HCT116 (cell line): ENCODE data around the gene ADM5. TPM values are rescaled to one million over a fixed set of nuclear protein-coding genes. Genes with fewer than 3 reads are reported as not detected.

ENCODE experiments used
- ATAC-seq: fragments of 200-7000 bp; cut with Tn5 transposase; 2 replicates; pipeline ENCODE4 v1.9.1; 2020; ENCODE audit warnings: mild to moderate bottlenecking, moderate library complexity
- BruUV-seq: library from RNA; stranded (reverse); fragments of 400-500 nt; replicated peaks from 2 replicates; lab custom pipeline; 2021; lab: Mats Ljungman, UMichigan
- CTCF ChIA-PET: fragments of 300-600 bp; sonication (Branson Sonifier 250); formaldehyde crosslinking; loops from one replicate; lab custom pipeline; 2021; ENCODE audit warnings: antibody characterized with exemption; lab: Charles Lee
- POLR2A ChIA-PET: fragments of 300-600, 350-600 bp; sonication (Branson Sonifier 250); formaldehyde crosslinking; loops from one replicate; lab custom pipeline; 2021; ENCODE audit warnings: antibody characterized with exemption; lab: Charles Lee
- RAD21 ChIA-PET, 2 experiments: fragments of 300-600 bp; sonication (Branson Sonifier 250); formaldehyde crosslinking; loops; one replicate each; lab custom pipeline; 2023; ENCODE audit warnings: low total read pairs in 2 of 2; ENCODE audit not compliant: uncharacterized antibody in 2 of 2, unreplicated experiment in 2 of 2, low non-redundant PET in 1 of 2; lab: Charles Lee
- DNase-seq: peaks from one replicate; pipeline ENCODE4 v3.0.0-alpha.2; 2010; ENCODE audit warnings: low read depth, low spot score
- H2AFZ ChIP-seq: fragments of 200-600 bp; shearing (Covaris generic), sonication (generic); 2 replicates; pipeline ENCODE4 v1.6.1; 2017; ENCODE audit warnings: low read depth, mixed run types, mixed read lengths, antibody characterized with exemption, low read length; ENCODE audit not compliant: poor library complexity, severe bottlenecking
- H3K27ac ChIP-seq: 2 replicates; pipeline ENCODE4 v1.5.1; 2012; ENCODE audit warnings: low read depth, low read length
- H3K27me3 ChIP-seq: fragments of 200-600 bp; sonication (generic); 2 replicates; pipeline ENCODE4 v1.6.1; 2016; ENCODE audit warnings: mixed run types, low read length, mixed read lengths; ENCODE audit not compliant: insufficient read depth
- H3K36me3 ChIP-seq, 2 experiments: fragments of 200-500 bp in 1 of 2; fragments of 200-600 bp in 1 of 2; sonication (Bioruptor generic) in 1 of 2; sonication (generic) in 1 of 2; 2 replicates each; pipeline versions ENCODE4 v1.5.1 to v1.6.1; 2014 to 2016; ENCODE audit warnings: low read length in 2 of 2, inconsistent platforms in 1 of 2, mixed read lengths in 1 of 2, mixed run types in 1 of 2; ENCODE audit not compliant: insufficient read depth in 2 of 2, control insufficient read depth in 1 of 2
- H3K4me1 ChIP-seq, 2 experiments: fragments of 200-600 bp in 1 of 2; sonication (generic) in 1 of 2; 2 replicates each; pipeline versions ENCODE4 v1.5.1 to v1.6.1; 2012 to 2017; ENCODE audit warnings: low read length in 2 of 2, inconsistent platforms in 1 of 2, mild to moderate bottlenecking in 1 of 2, mixed read lengths in 1 of 2, mixed run types in 1 of 2, moderate library complexity in 1 of 2; ENCODE audit not compliant: insufficient read depth in 2 of 2, control insufficient read depth in 1 of 2
- H3K4me2 ChIP-seq: fragments of 200-600 bp; sonication (generic); 2 replicates; pipeline ENCODE4 v1.6.1; 2017; ENCODE audit warnings: mixed run types, low read length, mixed read lengths
- H3K4me3 ChIP-seq, 2 experiments: fragments of 200-600 bp in 1 of 2; sonication (generic) in 1 of 2; replicated peaks in 1 of 2; 2 replicates each; pipeline ENCODE4 v1.5.1; 2011 to 2016; ENCODE audit warnings: low read length in 2 of 2, control low read depth in 1 of 2, low read depth in 1 of 2, mild to moderate bottlenecking in 1 of 2, mixed read lengths in 1 of 2, mixed run types in 1 of 2
- H3K79me2 ChIP-seq: fragments of 200-600 bp; sonication (generic); 2 replicates; pipeline ENCODE4 v1.6.1; 2017; ENCODE audit warnings: mild to moderate bottlenecking, mixed run types, low read length, moderate library complexity, mixed read lengths; ENCODE audit not compliant: insufficient read depth
- H3K9ac ChIP-seq: fragments of 200-600 bp; sonication (generic); 2 replicates; pipeline ENCODE4 v1.6.1; 2016; ENCODE audit warnings: low read length, mixed read lengths
- H3K9me2 ChIP-seq: fragments of 200-600 bp; sonication (generic), shearing (Covaris generic); 2 replicates; pipeline ENCODE4 v1.6.1; 2017; ENCODE audit warnings: mixed run types, mild to moderate bottlenecking, moderate library complexity; ENCODE audit not compliant: insufficient read depth
- H3K9me3 ChIP-seq, 2 experiments: fragments of 200-500 bp in 1 of 2; fragments of 200-600 bp in 1 of 2; sonication (Bioruptor generic) in 1 of 2; sonication (generic) in 1 of 2; 2 replicates each; pipeline ENCODE4 v1.6.1; 2014 to 2017; ENCODE audit warnings: low read length in 2 of 2, mixed read lengths in 2 of 2, inconsistent platforms in 1 of 2, low read depth in 1 of 2, mild to moderate bottlenecking in 1 of 2, mixed run types in 1 of 2, moderate library complexity in 1 of 2; ENCODE audit not compliant: control insufficient read depth in 1 of 2, insufficient read depth in 1 of 2
- H4K20me1 ChIP-seq: fragments of 200-600 bp; sonication (generic), shearing (Covaris generic); 2 replicates; pipeline ENCODE4 v1.6.1; 2017; ENCODE audit warnings: mixed run types, mild to moderate bottlenecking, moderate library complexity; ENCODE audit not compliant: insufficient read depth
- CTCF ChIP-seq, 3 experiments: fragments of 200-600 bp in 1 of 3; sonication (generic) in 1 of 3; IDR thresholded peaks in 2 of 3; conservative IDR thresholded peaks in 1 of 3; 2 replicates each; pipeline ENCODE4 v1.5.1; 2012 to 2017; ENCODE audit warnings: low read depth in 2 of 3, low read length in 2 of 3, antibody characterized with exemption in 1 of 3, borderline replicate concordance in 1 of 3, control low read depth in 1 of 3, mild to moderate bottlenecking in 1 of 3, mixed read lengths in 1 of 3, mixed run types in 1 of 3, moderate library complexity in 1 of 3; ENCODE audit not compliant: insufficient read depth in 1 of 3
- ELF1 ChIP-seq: IDR thresholded peaks from 2 replicates; pipeline ENCODE4 v1.6.1; 2012; ENCODE audit warnings: low read depth, borderline replicate concordance
- EZH2 ChIP-seq: fragments of 200-600 bp; sonication (generic); IDR thresholded peaks from 2 replicates; pipeline ENCODE4 v1.6.1; 2017; ENCODE audit warnings: antibody characterized with exemption, mixed run types
- EZH2phosphoT487 ChIP-seq: fragments of 200-600 bp; IDR thresholded peaks from 2 replicates; pipeline ENCODE4 v1.6.1; 2018; ENCODE audit warnings: antibody characterized with exemption, borderline replicate concordance
- JUND ChIP-seq: IDR thresholded peaks from 2 replicates; pipeline ENCODE4 v1.6.1; 2012
- REST ChIP-seq: IDR thresholded peaks from 2 replicates; pipeline ENCODE4 v1.6.1; 2012; ENCODE audit warnings: low read depth
- intact Hi-C: fragments of 100-400 bp; cut with micrococcal nuclease; formaldehyde crosslinking; loops from 2 replicates; pipeline ENCODE4 v1.10.0; 2022
- total RNA-seq: library from RNA; stranded (reverse); gene quantifications from one replicate; pipeline ENCODE4 v1.2.1, GENCODE V29; 2021; ENCODE audit not compliant: unreplicated experiment

The ADM5 gene
- total RNA-seq, 1 experiment from 2014 or later, result 12.1 TPM

DNA sequence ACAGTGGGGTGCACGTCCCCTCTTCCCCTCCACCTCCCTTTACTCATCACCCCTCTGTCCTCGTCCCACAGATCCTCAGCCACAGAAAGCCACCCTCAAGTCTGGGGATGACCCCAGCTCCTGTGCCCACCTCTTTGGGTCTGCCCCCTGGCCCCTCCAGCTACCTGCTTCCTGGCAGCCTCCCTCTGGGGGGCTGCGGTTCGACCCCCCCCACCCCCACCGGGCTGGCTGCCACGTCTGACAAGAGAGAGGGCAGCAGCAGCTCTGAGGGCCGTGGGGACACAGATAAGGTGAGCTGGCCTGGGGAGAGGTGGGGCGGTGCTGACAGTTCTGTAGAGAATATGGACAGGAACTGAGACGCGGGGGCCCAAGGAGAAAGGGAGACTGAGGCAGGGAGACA lies 34.8 kb upstream of the ADM5 start:
- H3K27ac ChIP-seq, result no peak overlapping the region
- no peaks in the 10 kb centered on the region for H4K20me1 ChIP-seq
- H3K9ac ChIP-seq, result no peak overlapping the region
- no peaks in the 10 kb centered on the region for H3K4me1 ChIP-seq
- no peaks in the 10 kb centered on the region for H3K9me2 ChIP-seq
- DNase-seq, result no peak
- H3K4me3 ChIP-seq, result no peak overlapping the region
- no TSS peak for BruUV-seq
- RAD21 ChIA-PET, result no interaction called here
- peaks cover 38 to 55% of the 10 kb centered on the region in 2 experiments; a peak in 3 of 4 replicates for H3K36me3 ChIP-seq
- intact Hi-C loops, result no loop called here
- no peak overlapping the region for H2AFZ ChIP-seq
- TF ChIP-seq JUND, result no peak
- no peak for TF ChIP-seq CTCF (IDR thresholded peaks at IDR 0.05 in 2 of 3, conservative IDR thresholded peaks at IDR 0.05 in 1 of 3; ENCODE audit: borderline replicate concordance in 1 of 3, insufficient read depth in 1 of 3, low read depth in 2 of 3, low read length in 2 of 3)
- TF ChIP-seq EZH2phosphoT487, result no peak
- TF ChIP-seq ELF1, result no peak
- TF ChIP-seq EZH2, result no peak
- no peak for TF ChIP-seq REST
- POLR2A ChIA-PET, result no interaction called here
- no peak overlapping the region for H3K4me2 ChIP-seq
- ATAC-seq, result no peak
- CTCF ChIA-PET, result interaction anchor here (1.2 kb wide), 1 partner anchor 17 kb away, joined by 3 read pairs; no protein-coding TSS in a partner anchor
- H3K27me3 ChIP-seq, result no peaks in the 10 kb centered on the region
- peaks cover 18% of the 10 kb centered on the region; the same call in 1 of the 2 replicates for H3K79me2 ChIP-seq
- H3K9me3 ChIP-seq, result no peaks in the 10 kb centered on the region
